ENCODE measurements around the gene ELP1.

The ELP1 gene

DNA sequence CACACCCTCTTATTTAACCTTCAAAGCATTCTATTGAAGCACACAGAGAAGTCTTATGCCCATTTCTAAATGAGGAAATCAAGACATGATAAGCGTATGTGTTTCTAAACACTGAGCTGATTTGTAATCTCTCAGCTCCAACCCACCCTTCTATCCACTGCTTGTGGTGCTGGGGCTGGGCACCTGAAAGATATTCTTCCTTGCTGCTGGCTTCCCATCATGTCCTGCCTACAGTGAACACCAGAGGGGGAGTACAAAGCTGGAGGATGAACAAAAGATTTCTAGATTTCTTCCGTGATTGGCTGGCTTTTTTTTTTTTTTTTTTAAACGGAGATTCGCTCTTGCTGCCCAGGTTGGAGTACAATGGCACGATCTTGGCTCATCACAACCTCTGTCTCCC is 57.5 kb downstream of the ELP1 start (continued):
- TF ChIP-seq HOXC10 (CRISPR knock-in tag; IDR thresholded peaks at IDR 0.05) (no peak), ZNF785 (tag by site-specific recombination; IDR thresholded peaks at IDR 0.05) (no peak), ZNF121 (tag by site-specific recombination; IDR thresholded peaks at IDR 0.05) (no peak), ZNF133 (tag by site-specific recombination; IDR thresholded peaks at IDR 0.05) (no peak), ZNF791 (tag by site-specific recombination; IDR thresholded peaks at IDR 0.05) (no peak), GLIS2 (tag by site-specific recombination; IDR thresholded peaks at IDR 0.05) (no peak), ZNF768 (tag by site-specific recombination; IDR thresholded peaks at IDR 0.05) (no peak), ZNF274 (IDR thresholded peaks at IDR 0.05; ENCODE audit: low read length) (no peak), ZNF274 (tag by site-specific recombination; IDR thresholded peaks at IDR 0.05; ENCODE audit: borderline replicate concordance) (no peak), ZNF658 (tag by site-specific recombination; IDR thresholded peaks at IDR 0.05) (no peak), ZNF626 (tag by site-specific recombination; IDR thresholded peaks at IDR 0.05) (no peak), SALL2 (tag by site-specific recombination; IDR thresholded peaks at IDR 0.05; ENCODE audit: borderline replicate concordance) (no peak), KLF7 (tag by site-specific recombination; IDR thresholded peaks at IDR 0.05; ENCODE audit: borderline replicate concordance) (no peak)

DNA sequence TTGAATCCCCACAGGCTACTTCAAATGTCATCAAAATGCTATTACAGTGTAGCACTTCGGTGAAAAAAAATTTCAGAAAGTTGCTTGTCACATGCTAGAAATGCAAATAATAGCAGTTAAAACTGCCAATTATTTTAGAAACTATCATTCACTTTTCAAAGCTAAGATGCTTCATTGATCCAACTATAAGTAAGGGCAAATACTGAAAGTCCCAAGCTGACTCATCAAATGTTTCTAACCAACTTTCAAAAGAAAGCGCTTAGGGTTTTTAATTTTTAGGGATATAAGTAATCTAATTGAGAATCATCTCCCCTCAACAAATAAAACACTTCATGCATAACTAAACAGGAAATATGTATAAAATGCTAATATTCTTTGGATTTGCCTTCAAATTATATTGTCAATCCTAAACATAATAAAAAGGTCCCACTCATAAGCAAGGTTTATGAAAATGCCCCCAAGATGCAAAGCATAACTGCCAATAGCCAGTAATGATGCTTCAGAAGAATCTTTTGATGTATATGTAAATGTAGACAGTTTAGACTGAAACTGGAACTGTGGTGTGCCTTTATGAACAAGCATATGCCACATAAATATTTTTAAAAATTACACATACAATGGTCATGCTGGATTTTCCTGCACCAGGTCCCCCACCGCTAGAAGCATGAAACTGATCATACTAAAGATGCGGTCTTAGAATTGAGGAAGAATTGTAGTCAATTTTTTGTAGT is 59.7 kb downstream of the ELP1 start:
- Histone ChIP-seq H3K36me3 (ENCODE audit: control insufficient read depth in 2 of 2, insufficient read depth in 1 of 2, low read length in 2 of 2) (peaks cover 20 to 92% of the 10 kb centered on the region in 2 experiments), H3K27ac (ENCODE audit: extremely low read depth, low read depth, low read length) (no peak overlapping the region), H3K4me1 (ENCODE audit: control insufficient read depth, insufficient read depth, low read length) (no peaks in the 10 kb centered on the region), H3K4me3 (ENCODE audit: low read depth, low read length) (no peak overlapping the region), H3K9me3 (ENCODE audit: control insufficient read depth, insufficient read depth, low read depth, low read length) (no peaks in the 10 kb centered on the region)
- POLR2A ChIA-PET: no interaction called here
- TF ChIP-seq, protein P1, sequence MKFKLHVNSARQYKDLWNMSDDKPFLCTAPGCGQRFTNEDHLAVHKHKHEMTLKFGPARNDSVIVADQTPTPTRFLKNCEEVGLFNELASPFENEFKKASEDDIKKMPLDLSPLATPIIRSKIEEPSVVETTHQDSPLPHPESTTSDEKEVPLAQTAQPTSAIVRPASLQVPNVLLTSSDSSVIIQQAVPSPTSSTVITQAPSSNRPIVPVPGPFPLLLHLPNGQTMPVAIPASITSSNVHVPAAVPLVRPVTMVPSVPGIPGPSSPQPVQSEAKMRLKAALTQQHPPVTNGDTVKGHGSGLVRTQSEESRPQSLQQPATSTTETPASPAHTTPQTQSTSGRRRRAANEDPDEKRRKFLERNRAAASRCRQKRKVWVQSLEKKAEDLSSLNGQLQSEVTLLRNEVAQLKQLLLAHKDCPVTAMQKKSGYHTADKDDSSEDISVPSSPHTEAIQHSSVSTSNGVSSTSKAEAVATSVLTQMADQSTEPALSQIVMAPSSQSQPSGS (tag by site-specific recombination; IDR thresholded peaks at IDR 0.05; ENCODE audit: low read depth): no peak
- TF ChIP-seq, protein P2, sequence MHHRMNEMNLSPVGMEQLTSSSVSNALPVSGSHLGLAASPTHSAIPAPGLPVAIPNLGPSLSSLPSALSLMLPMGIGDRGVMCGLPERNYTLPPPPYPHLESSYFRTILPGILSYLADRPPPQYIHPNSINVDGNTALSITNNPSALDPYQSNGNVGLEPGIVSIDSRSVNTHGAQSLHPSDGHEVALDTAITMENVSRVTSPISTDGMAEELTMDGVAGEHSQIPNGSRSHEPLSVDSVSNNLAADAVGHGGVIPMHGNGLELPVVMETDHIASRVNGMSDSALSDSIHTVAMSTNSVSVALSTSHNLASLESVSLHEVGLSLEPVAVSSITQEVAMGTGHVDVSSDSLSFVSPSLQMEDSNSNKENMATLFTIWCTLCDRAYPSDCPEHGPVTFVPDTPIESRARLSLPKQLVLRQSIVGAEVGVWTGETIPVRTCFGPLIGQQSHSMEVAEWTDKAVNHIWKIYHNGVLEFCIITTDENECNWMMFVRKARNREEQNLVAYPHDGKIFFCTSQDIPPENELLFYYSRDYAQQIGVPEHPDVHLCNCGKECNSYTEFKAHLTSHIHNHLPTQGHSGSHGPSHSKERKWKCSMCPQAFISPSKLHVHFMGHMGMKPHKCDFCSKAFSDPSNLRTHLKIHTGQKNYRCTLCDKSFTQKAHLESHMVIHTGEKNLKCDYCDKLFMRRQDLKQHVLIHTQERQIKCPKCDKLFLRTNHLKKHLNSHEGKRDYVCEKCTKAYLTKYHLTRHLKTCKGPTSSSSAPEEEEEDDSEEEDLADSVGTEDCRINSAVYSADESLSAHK (tag by site-specific recombination; IDR thresholded peaks at IDR 0.05): no peak
- TF ChIP-seq ZNF561 (tag by site-specific recombination; IDR thresholded peaks at IDR 0.05; ENCODE audit: borderline replicate concordance) (no peak), GLIS2 (tag by site-specific recombination; IDR thresholded peaks at IDR 0.05) (no peak)
- CTCF ChIA-PET: interaction anchor here (0.6 kb wide), 1 partner anchor 23 kb away, joined by 4 read pairs; no protein-coding TSS in a partner anchor

DNA sequence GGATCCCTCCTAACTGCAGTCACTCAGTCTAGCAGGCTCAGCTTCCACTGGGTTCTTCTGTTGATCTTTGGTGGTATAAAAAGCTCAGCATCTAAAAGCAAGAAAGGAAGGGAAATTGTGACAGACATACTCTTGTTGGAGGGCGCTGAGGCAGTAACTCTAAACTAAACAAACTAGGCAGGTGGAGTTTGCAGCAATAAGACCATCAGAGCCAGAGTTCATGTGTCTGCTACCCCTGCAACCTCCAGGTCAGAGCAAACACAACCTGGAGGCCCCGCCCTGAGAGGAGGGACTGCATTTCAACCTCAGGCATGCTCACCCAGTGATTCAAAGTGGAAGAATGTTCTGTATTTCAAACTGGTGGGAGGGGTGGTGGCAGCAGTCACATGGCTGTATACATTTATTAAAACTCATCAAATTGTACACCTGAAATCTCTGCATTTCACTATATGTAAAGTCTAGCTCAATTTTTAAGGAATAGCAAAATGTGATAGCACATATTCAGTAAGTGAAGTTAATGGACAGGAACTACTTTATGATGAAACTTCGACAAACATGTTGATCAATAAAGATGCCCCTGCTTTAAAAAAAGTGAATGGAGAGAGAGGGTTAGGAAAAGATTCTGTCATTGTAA is 64.7 kb downstream of the ELP1 start:
- POLR2A ChIA-PET: no interaction called here
- Histone ChIP-seq H3K4me1 (ENCODE audit: control insufficient read depth, insufficient read depth, low read length) (no peaks in the 10 kb centered on the region), H3K4me3 (ENCODE audit: low read depth, low read length) (no peak overlapping the region), H3K36me3 (ENCODE audit: control insufficient read depth in 2 of 2, insufficient read depth in 1 of 2, low read length in 2 of 2) (peaks cover 7 to 60% of the 10 kb centered on the region in 2 experiments), H3K9me3 (ENCODE audit: control insufficient read depth, insufficient read depth, low read depth, low read length) (no peaks in the 10 kb centered on the region), H3K27ac (ENCODE audit: extremely low read depth, low read depth, low read length) (no peak overlapping the region)
- TF ChIP-seq ZNF274 (IDR thresholded peaks at IDR 0.05; ENCODE audit: low read length) (no peak), ZNF274 (tag by site-specific recombination; IDR thresholded peaks at IDR 0.05; ENCODE audit: borderline replicate concordance) (no peak), ZBTB7A (tag by site-specific recombination; IDR thresholded peaks at IDR 0.05; ENCODE audit: low read depth) (no peak), KLF7 (tag by site-specific recombination; IDR thresholded peaks at IDR 0.05; ENCODE audit: borderline replicate concordance) (no peak), ZEB2 (tag by site-specific recombination; IDR thresholded peaks at IDR 0.05) (no peak)
- TF ChIP-seq, protein P3, sequence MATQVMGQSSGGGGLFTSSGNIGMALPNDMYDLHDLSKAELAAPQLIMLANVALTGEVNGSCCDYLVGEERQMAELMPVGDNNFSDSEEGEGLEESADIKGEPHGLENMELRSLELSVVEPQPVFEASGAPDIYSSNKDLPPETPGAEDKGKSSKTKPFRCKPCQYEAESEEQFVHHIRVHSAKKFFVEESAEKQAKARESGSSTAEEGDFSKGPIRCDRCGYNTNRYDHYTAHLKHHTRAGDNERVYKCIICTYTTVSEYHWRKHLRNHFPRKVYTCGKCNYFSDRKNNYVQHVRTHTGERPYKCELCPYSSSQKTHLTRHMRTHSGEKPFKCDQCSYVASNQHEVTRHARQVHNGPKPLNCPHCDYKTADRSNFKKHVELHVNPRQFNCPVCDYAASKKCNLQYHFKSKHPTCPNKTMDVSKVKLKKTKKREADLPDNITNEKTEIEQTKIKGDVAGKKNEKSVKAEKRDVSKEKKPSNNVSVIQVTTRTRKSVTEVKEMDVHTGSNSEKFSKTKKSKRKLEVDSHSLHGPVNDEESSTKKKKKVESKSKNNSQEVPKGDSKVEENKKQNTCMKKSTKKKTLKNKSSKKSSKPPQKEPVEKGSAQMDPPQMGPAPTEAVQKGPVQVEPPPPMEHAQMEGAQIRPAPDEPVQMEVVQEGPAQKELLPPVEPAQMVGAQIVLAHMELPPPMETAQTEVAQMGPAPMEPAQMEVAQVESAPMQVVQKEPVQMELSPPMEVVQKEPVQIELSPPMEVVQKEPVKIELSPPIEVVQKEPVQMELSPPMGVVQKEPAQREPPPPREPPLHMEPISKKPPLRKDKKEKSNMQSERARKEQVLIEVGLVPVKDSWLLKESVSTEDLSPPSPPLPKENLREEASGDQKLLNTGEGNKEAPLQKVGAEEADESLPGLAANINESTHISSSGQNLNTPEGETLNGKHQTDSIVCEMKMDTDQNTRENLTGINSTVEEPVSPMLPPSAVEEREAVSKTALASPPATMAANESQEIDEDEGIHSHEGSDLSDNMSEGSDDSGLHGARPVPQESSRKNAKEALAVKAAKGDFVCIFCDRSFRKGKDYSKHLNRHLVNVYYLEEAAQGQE (tag by site-specific recombination; IDR thresholded peaks at IDR 0.05): no peak
- CTCF ChIA-PET: no interaction called here

Measured in HEK293 (cell line).